GM23338 (cell line): ENCODE data around the gene CBFA2T3. TPM values are rescaled to one million over a fixed set of nuclear protein-coding genes. Genes with fewer than 3 reads are reported as not detected.

ENCODE experiments used
- REST ChIP-seq: IDR thresholded peaks from one replicate; pipeline ENCODE4 v1.6.1; 2018; ENCODE audit warnings: antibody characterized with exemption; ENCODE audit not compliant: unreplicated experiment
- STAT1 ChIP-seq: IDR thresholded peaks from one replicate; pipeline ENCODE4 v1.6.1; 2016; ENCODE audit warnings: antibody characterized with exemption; ENCODE audit not compliant: unreplicated experiment
- ZNF462 ChIP-seq: fragments of 250-450 bp; sonication (Bioruptor Pico); IDR thresholded peaks from 2 replicates; pipeline ENCODE4 v1.5.0; 2020; ENCODE audit warnings: mild to moderate bottlenecking, moderate library complexity
- polyA plus RNA-seq: library from polyadenylated mRNA; unstranded; fragments of >200 nt; fragmentation: Nextera tagmentation; extraction: Ambion mirVana; gene quantifications from 2 replicates; pipeline ENCODE4 v1.2.1, GENCODE V29; 2016
- total RNA-seq: library from RNA; depleted of rRNA; stranded (reverse); fragments of >200 nt; shearing (Covaris generic); gene quantifications from 2 replicates; pipeline ENCODE4 v1.2.3, GENCODE V29; 2014
- TF ChIP-seq, protein P1 (sequence below): IDR thresholded peaks from 2 replicates; pipeline ENCODE4 v1.6.1; 2016; ENCODE audit warnings: antibody characterized with exemption

CBFA2T3 gene
- total and polyA plus RNA-seq, 2 experiments from 2014 or later = 0.87 to 1.5 TPM

DNA sequence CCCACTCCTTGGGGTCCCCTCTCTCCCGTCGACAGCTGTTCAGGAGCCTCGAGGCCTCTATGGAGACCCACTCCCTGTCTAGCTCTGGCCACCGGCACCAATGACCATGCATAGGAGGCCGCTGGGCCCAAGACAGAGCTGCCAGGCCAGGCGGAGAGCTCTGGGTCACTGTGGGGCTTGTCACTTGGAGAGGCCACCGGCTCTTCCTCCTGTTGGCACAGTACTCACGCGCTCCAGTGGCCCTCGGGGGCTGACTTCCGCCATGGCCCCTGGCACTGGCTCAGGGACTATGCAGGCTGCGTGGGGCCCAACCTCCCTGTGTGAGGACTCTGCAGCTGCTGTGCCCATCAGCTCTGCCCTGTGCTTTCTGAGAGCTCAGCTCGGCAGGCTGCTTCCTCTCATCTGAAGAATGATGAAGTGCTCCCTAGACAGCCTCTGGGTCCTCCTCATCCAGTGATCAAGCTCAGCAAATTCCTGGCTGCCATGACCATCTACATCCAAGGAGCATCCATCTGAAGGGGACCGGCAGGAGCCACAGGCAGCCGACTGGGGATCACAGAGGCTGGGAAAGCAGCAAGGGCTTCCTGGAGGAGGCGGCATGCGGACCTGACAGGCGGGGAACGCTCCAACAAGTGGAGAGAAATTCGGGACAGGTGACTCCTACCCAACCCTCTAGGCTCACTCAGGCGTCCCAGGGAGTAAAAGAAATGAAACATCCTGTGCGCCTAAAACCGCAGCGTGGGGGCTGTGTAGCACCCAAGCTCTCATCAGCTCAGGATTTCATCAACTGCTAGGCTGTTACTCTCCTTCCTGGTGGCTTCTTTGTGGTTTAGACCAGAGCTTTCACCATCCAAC lies 137.0 kb downstream of the CBFA2T3 start (continued):
- TF ChIP-seq ZNF462 (CRISPR knock-in tag) = no peak
- TF ChIP-seq STAT1 = no peak
- TF ChIP-seq REST = no peak
- TF ChIP-seq, protein P1, sequence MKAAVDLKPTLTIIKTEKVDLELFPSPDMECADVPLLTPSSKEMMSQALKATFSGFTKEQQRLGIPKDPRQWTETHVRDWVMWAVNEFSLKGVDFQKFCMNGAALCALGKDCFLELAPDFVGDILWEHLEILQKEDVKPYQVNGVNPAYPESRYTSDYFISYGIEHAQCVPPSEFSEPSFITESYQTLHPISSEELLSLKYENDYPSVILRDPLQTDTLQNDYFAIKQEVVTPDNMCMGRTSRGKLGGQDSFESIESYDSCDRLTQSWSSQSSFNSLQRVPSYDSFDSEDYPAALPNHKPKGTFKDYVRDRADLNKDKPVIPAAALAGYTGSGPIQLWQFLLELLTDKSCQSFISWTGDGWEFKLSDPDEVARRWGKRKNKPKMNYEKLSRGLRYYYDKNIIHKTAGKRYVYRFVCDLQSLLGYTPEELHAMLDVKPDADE = no peak
